H1 (cell line): ENCODE measurements around the gene CCDC33.

Source experiments
- CEBPB ChIP-seq: IDR thresholded peaks from 2 replicates; pipeline ENCODE4 v1.6.1; 2012; ENCODE audit warnings: low read depth, low read length
- HDAC2 ChIP-seq, 2 experiments: fragments of 300-600 bp in 1 of 2; sonication (generic) in 1 of 2; IDR thresholded peaks; 2 replicates each; pipeline ENCODE4 v1.6.1; 2011 to 2012; ENCODE audit warnings: low read depth in 2 of 2, low read length in 2 of 2, mild to moderate bottlenecking in 2 of 2, moderate library complexity in 2 of 2, borderline replicate concordance in 1 of 2, inconsistent platforms in 1 of 2
- PHF8 ChIP-seq: fragments of 200-600 bp; sonication (generic); conservative IDR thresholded peaks from 2 replicates; pipeline ENCODE4 v1.7.1; 2012; ENCODE audit warnings: low read depth, mild to moderate bottlenecking, inconsistent platforms, low read length, moderate library complexity
- POLR2A ChIP-seq, 2 experiments: IDR thresholded peaks; 1 replicate in 1 of 2; 2 replicates in 1 of 2; pipeline ENCODE4 v1.6.1; 2011; ENCODE audit warnings: low read depth in 2 of 2, low read length in 2 of 2, mild to moderate bottlenecking in 2 of 2; ENCODE audit errors: control extremely low read depth in 1 of 2
- RAD21 ChIP-seq, 2 experiments: IDR thresholded peaks in 1 of 2; conservative IDR thresholded peaks in 1 of 2; 2 replicates each; pipeline ENCODE4 v1.6.1; 2011; ENCODE audit warnings: low read depth in 2 of 2, low read length in 2 of 2, improper control_type of control experiment in 1 of 2, inconsistent platforms in 1 of 2, mild to moderate bottlenecking in 1 of 2, moderate library complexity in 1 of 2
- SP1 ChIP-seq: IDR thresholded peaks from 2 replicates; pipeline ENCODE4 v1.6.1; 2011; ENCODE audit warnings: low read depth, low read length
- SP4 ChIP-seq: IDR thresholded peaks from 2 replicates; pipeline ENCODE4 v1.6.1; 2012; ENCODE audit warnings: low read length, inconsistent platforms
- TAF1 ChIP-seq: IDR thresholded peaks from 2 replicates; pipeline ENCODE4 v1.6.1; 2011; ENCODE audit warnings: mild to moderate bottlenecking, low read depth, low read length
- TEAD4 ChIP-seq: IDR thresholded peaks from 2 replicates; pipeline ENCODE4 v1.6.1; 2012; ENCODE audit warnings: low read depth, low read length, inconsistent platforms, mixed read lengths
- TF ChIP-seq, protein P1 (sequence below), 3 experiments: IDR thresholded peaks; 1 replicate in 2 of 3; 2 replicates in 1 of 3; pipeline versions ENCODE4 v1.5.1 to v1.6.1; 2011; ENCODE audit warnings: low read length in 3 of 3, mild to moderate bottlenecking in 3 of 3, inconsistent platforms in 2 of 3, low read depth in 1 of 3, moderate library complexity in 1 of 3; ENCODE audit not compliant: insufficient read depth in 1 of 3; ENCODE audit errors: control extremely low read depth in 1 of 3

DNA sequence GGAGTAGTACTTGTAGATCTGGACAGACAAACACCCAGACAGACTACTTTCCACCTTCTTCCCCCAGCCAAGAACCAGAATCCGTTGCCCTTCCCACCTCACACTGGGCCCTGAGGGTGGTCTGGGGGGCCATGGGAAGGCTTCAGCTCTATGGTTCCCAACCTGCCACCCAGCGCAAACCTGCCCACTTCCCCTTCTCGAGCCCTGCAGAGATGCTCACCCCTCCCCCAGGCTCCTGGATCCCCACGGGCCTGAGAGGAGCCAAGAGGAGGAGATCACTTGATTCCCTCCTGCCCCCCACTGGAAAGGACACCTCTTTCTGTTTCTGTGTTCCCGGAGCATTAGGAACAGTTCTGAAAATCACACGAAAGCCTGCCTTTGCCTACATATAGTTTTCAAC is 42.2 kb upstream of the CCDC33 start:
- TF ChIP-seq, protein P1, sequence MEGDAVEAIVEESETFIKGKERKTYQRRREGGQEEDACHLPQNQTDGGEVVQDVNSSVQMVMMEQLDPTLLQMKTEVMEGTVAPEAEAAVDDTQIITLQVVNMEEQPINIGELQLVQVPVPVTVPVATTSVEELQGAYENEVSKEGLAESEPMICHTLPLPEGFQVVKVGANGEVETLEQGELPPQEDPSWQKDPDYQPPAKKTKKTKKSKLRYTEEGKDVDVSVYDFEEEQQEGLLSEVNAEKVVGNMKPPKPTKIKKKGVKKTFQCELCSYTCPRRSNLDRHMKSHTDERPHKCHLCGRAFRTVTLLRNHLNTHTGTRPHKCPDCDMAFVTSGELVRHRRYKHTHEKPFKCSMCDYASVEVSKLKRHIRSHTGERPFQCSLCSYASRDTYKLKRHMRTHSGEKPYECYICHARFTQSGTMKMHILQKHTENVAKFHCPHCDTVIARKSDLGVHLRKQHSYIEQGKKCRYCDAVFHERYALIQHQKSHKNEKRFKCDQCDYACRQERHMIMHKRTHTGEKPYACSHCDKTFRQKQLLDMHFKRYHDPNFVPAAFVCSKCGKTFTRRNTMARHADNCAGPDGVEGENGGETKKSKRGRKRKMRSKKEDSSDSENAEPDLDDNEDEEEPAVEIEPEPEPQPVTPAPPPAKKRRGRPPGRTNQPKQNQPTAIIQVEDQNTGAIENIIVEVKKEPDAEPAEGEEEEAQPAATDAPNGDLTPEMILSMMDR (IDR thresholded peaks at IDR 0.05; ENCODE audit: control extremely low read depth in 1 of 3, insufficient read depth in 1 of 3, low read depth in 1 of 3, low read length in 3 of 3) = no peak
- no peak for TF ChIP-seq SP1
- no peak for TF ChIP-seq POLR2A (IDR thresholded peaks at IDR 0.05; ENCODE audit: control extremely low read depth in 1 of 2, low read depth in 2 of 2, low read length in 2 of 2)
- no peak for TF ChIP-seq CEBPB
- no peak for TF ChIP-seq TAF1
- no peak for TF ChIP-seq RAD21 (IDR thresholded peaks at IDR 0.05 in 1 of 2, conservative IDR thresholded peaks at IDR 0.05 in 1 of 2; ENCODE audit: low read depth in 2 of 2, low read length in 2 of 2)
- no peak for TF ChIP-seq HDAC2 (IDR thresholded peaks at IDR 0.05; ENCODE audit: borderline replicate concordance in 1 of 2, low read depth in 2 of 2, low read length in 2 of 2)
- TF ChIP-seq TEAD4 = no peak
- TF ChIP-seq SP4 = no peak
- TF ChIP-seq PHF8 = no peak
